HEK293 (cell line): ENCODE data around the gene USP6NL.
A peak's percentile ranks its signal among the peaks of the same experiment; 100 is the strongest.

Source experiments
- EGR2 ChIP-seq: fragments of 450-650 bp; formaldehyde crosslinking; IDR thresholded peaks from 2 replicates; pipeline ENCODE4 v1.5.1; 2016; ENCODE audit warnings: low read depth, missing biosample characterization, missing genetic modification characterization
- GLIS2 ChIP-seq: fragments of 450-650 bp; formaldehyde crosslinking; IDR thresholded peaks from 2 replicates; pipeline ENCODE4 v1.5.1; 2016; ENCODE audit warnings: missing biosample characterization, missing genetic modification characterization
- PRDM1 ChIP-seq: fragments of 450-650 bp; formaldehyde crosslinking; IDR thresholded peaks from 2 replicates; pipeline ENCODE4; 2016; ENCODE audit warnings: missing biosample characterization, missing genetic modification characterization
- SCRT1 ChIP-seq: fragments of 450-650 bp; formaldehyde crosslinking; IDR thresholded peaks from 2 replicates; pipeline ENCODE4 v1.5.1; 2016; ENCODE audit warnings: missing biosample characterization, missing genetic modification characterization, borderline replicate concordance
- SP3 ChIP-seq: fragments of 450-650 bp; formaldehyde crosslinking; IDR thresholded peaks from 2 replicates; pipeline ENCODE4 v1.5.1; 2016; ENCODE audit warnings: missing biosample characterization, missing genetic modification characterization
- ZBTB17 ChIP-seq: fragments of 450-650 bp; formaldehyde crosslinking; IDR thresholded peaks from 2 replicates; pipeline ENCODE4 v1.5.1; 2016; ENCODE audit warnings: missing biosample characterization, missing genetic modification characterization
- ZNF132 ChIP-seq: fragments of 450-650 bp; formaldehyde crosslinking; IDR thresholded peaks from 2 replicates; pipeline ENCODE4 v1.5.1; 2017; ENCODE audit warnings: missing biosample characterization, missing genetic modification characterization, borderline replicate concordance
- ZNF140 ChIP-seq: fragments of 450-650 bp; formaldehyde crosslinking; IDR thresholded peaks from 2 replicates; pipeline ENCODE4 v1.5.1; 2016; ENCODE audit warnings: missing biosample characterization, missing genetic modification characterization
- ZNF16 ChIP-seq: fragments of 450-650 bp; formaldehyde crosslinking; IDR thresholded peaks from 2 replicates; pipeline ENCODE4 v1.5.1; 2016; ENCODE audit warnings: low read depth, missing biosample characterization, missing genetic modification characterization
- ZNF248 ChIP-seq: fragments of 450-650 bp; formaldehyde crosslinking; IDR thresholded peaks from 2 replicates; pipeline ENCODE4 v1.5.1; 2017; ENCODE audit warnings: missing biosample characterization, missing genetic modification characterization
- ZNF266 ChIP-seq: fragments of 450-650 bp; formaldehyde crosslinking; IDR thresholded peaks from 2 replicates; pipeline ENCODE4 v1.5.1; 2016; ENCODE audit warnings: missing biosample characterization, missing genetic modification characterization, low read depth
- ZNF311 ChIP-seq: fragments of 450-650 bp; formaldehyde crosslinking; IDR thresholded peaks from 2 replicates; pipeline ENCODE4 v1.5.1; 2017; ENCODE audit warnings: missing biosample characterization, missing genetic modification characterization, borderline replicate concordance
- ZNF341 ChIP-seq: fragments of 450-650 bp; formaldehyde crosslinking; IDR thresholded peaks from 2 replicates; pipeline ENCODE4; 2016; ENCODE audit warnings: low read depth, missing biosample characterization, missing genetic modification characterization
- ZNF350 ChIP-seq: fragments of 450-650 bp; formaldehyde crosslinking; IDR thresholded peaks from 2 replicates; pipeline ENCODE4 v1.5.0; 2017; ENCODE audit warnings: missing biosample characterization, mild to moderate bottlenecking, missing genetic modification characterization
- ZNF366 ChIP-seq: fragments of 450-650 bp; formaldehyde crosslinking; conservative IDR thresholded peaks from 2 replicates; pipeline ENCODE4 v1.5.1; 2016; ENCODE audit warnings: missing biosample characterization, missing genetic modification characterization
- ZNF433 ChIP-seq: fragments of 450-650 bp; formaldehyde crosslinking; IDR thresholded peaks from 2 replicates; pipeline ENCODE4 v1.5.1; 2016; ENCODE audit warnings: missing biosample characterization, missing genetic modification characterization, low read depth
- ZNF510 ChIP-seq: fragments of 450-650 bp; formaldehyde crosslinking; IDR thresholded peaks from 2 replicates; pipeline ENCODE4 v1.5.1; 2018; ENCODE audit warnings: mild to moderate bottlenecking, missing genetic modification characterization, missing biosample characterization; ENCODE audit not compliant: insufficient replicate concordance
- ZNF549 ChIP-seq: fragments of 450-650 bp; IDR thresholded peaks from 2 replicates; pipeline ENCODE4 v1.5.1; 2018; ENCODE audit warnings: missing biosample characterization, missing genetic modification characterization, mild to moderate bottlenecking, inconsistent platforms, moderate library complexity
- ZNF571 ChIP-seq: fragments of 450-650 bp; formaldehyde crosslinking; IDR thresholded peaks from 2 replicates; pipeline ENCODE4 v1.5.0; 2017; ENCODE audit warnings: missing biosample characterization, missing genetic modification characterization
- ZNF610 ChIP-seq: fragments of 450-650 bp; formaldehyde crosslinking; IDR thresholded peaks from 2 replicates; pipeline ENCODE4 v1.5.1; 2016; ENCODE audit warnings: missing biosample characterization, missing genetic modification characterization, borderline replicate concordance
- ZNF660 ChIP-seq: fragments of 450-650 bp; IDR thresholded peaks from 2 replicates; pipeline ENCODE4 v1.5.1; 2018; ENCODE audit warnings: missing biosample characterization, mild to moderate bottlenecking, missing genetic modification characterization
- ZNF677 ChIP-seq: fragments of 450-650 bp; IDR thresholded peaks from 2 replicates; pipeline ENCODE4 v1.5.0; 2018; ENCODE audit warnings: missing biosample characterization, mild to moderate bottlenecking, missing genetic modification characterization, moderate library complexity
- ZSCAN30 ChIP-seq: fragments of 450-650 bp; IDR thresholded peaks from 2 replicates; pipeline ENCODE4 v1.5.1; 2018; ENCODE audit warnings: missing biosample characterization, mild to moderate bottlenecking, missing genetic modification characterization, moderate library complexity
- ZXDB ChIP-seq: fragments of 450-650 bp; formaldehyde crosslinking; IDR thresholded peaks from 2 replicates; pipeline ENCODE4 v1.5.1; 2016; ENCODE audit warnings: missing biosample characterization, missing genetic modification characterization
- TF ChIP-seq, protein P1 (sequence below): fragments of 450-650 bp; formaldehyde crosslinking; IDR thresholded peaks from 2 replicates; pipeline ENCODE4 v1.5.1; 2016; ENCODE audit warnings: missing biosample characterization, missing genetic modification characterization
- TF ChIP-seq, protein P2 (sequence below): fragments of 450-650 bp; formaldehyde crosslinking; conservative IDR thresholded peaks from 2 replicates; pipeline ENCODE4 v1.5.1; 2016; ENCODE audit warnings: low read depth, missing biosample characterization, missing genetic modification characterization
- TF ChIP-seq, protein P3 (sequence below): fragments of 450-650 bp; formaldehyde crosslinking; IDR thresholded peaks from 2 replicates; pipeline ENCODE4 v1.5.1; 2016; ENCODE audit warnings: missing biosample characterization, missing genetic modification characterization
- TF ChIP-seq, protein P4 (sequence below): fragments of 450-650 bp; formaldehyde crosslinking; IDR thresholded peaks from 2 replicates; pipeline ENCODE4 v1.5.1; 2016; ENCODE audit warnings: missing biosample characterization, missing genetic modification characterization, low read depth
- TF ChIP-seq, protein P5 (sequence below): fragments of 450-650 bp; formaldehyde crosslinking; IDR thresholded peaks from 2 replicates; pipeline ENCODE4 v1.5.1; 2016; ENCODE audit warnings: missing biosample characterization, missing genetic modification characterization
- TF ChIP-seq, protein P6 (sequence below): fragments of 450-650 bp; IDR thresholded peaks from 2 replicates; pipeline ENCODE4 v1.5.1; 2018; ENCODE audit warnings: missing biosample characterization, mild to moderate bottlenecking, missing genetic modification characterization

Gene USP6NL

DNA sequence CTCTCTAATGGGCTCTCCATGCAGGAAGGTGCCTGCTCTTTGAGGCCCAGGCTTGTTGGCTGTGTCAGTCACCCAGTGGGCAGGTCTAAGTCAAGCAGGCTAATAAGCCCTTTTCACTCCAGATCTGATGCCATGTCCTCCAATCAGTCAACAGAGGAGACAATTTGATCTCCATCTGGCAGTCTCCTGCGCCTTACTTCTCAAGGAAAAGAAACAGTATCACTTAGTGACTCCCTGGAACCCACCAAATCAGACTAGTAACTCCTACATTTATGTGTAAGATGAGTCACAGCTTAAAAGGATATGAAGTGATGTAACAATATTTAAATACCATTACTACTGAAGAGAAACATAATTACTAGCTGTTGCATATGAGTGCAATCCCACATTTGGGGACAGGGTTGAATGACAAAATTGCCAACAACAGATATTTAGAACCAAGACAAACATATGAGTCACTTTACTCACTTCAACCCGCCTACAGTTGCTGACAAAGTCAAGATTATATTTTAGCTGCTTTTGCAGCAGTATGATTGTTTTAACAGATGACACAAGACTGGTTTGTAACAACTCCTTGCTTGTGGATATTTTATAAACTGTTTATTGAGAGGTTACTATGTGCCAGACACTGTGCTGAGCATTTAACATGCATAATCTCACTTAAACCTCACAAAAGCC is 72.1 kb downstream of the USP6NL start (continued):
- peak; percentile 60 for TF ChIP-seq EGR2 (tag by site-specific recombination)
- TF ChIP-seq ZNF510 (tag by site-specific recombination): no peak
- peak; percentile 64 for TF ChIP-seq ZNF366
- TF ChIP-seq ZNF610 (tag by site-specific recombination): no peak
- no peak for TF ChIP-seq PRDM1
- TF ChIP-seq, protein P1, sequence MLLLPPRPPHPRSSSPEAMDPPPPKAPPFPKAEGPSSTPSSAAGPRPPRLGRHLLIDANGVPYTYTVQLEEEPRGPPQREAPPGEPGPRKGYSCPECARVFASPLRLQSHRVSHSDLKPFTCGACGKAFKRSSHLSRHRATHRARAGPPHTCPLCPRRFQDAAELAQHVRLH: no peak
- TF ChIP-seq ZNF350 (tag by site-specific recombination): no peak
- TF ChIP-seq, protein P2, sequence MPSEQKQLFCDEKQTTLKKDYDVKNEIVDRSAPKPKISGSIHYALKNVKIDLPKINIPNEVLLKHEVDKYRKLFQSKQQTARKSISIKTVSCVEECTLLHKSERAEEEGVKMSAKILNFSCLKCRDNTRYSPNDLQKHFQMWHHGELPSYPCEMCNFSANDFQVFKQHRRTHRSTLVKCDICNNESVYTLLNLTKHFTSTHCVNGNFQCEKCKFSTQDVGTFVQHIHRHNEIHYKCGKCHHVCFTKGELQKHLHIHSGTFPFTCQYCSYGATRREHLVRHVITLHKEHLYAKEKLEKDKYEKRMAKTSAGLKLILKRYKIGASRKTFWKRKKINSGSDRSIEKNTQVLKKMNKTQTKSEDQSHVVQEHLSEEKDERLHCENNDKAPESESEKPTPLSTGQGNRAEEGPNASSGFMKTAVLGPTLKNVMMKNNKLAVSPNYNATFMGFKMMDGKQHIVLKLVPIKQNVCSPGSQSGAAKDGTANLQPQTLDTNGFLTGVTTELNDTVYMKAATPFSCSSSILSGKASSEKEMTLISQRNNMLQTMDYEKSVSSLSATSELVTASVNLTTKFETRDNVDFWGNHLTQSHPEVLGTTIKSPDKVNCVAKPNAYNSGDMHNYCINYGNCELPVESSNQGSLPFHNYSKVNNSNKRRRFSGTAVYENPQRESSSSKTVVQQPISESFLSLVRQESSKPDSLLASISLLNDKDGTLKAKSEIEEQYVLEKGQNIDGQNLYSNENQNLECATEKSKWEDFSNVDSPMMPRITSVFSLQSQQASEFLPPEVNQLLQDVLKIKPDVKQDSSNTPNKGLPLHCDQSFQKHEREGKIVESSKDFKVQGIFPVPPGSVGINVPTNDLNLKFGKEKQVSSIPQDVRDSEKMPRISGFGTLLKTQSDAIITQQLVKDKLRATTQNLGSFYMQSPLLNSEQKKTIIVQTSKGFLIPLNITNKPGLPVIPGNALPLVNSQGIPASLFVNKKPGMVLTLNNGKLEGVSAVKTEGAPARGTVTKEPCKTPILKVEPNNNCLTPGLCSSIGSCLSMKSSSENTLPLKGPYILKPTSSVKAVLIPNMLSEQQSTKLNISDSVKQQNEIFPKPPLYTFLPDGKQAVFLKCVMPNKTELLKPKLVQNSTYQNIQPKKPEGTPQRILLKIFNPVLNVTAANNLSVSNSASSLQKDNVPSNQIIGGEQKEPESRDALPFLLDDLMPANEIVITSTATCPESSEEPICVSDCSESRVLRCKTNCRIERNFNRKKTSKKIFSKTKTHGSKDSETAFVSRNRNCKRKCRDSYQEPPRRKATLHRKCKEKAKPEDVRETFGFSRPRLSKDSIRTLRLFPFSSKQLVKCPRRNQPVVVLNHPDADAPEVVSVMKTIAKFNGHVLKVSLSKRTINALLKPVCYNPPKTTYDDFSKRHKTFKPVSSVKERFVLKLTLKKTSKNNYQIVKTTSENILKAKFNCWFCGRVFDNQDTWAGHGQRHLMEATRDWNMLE: peak; percentile 33; the same call in 1 of the 2 replicates
- TF ChIP-seq ZNF248 (tag by site-specific recombination): no peak
- no peak for TF ChIP-seq ZNF140 (tag by site-specific recombination)
- TF ChIP-seq, protein P3, sequence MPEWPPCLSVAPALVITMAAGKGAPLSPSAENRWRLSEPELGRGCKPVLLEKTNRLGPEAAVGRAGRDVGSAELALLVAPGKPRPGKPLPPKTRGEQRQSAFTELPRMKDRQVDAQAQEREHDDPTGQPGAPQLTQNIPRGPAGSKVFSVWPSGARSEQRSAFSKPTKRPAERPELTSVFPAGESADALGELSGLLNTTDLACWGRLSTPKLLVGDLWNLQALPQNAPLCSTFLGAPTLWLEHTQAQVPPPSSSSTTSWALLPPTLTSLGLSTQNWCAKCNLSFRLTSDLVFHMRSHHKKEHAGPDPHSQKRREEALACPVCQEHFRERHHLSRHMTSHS (tag by site-specific recombination): no peak
- TF ChIP-seq, protein P4, sequence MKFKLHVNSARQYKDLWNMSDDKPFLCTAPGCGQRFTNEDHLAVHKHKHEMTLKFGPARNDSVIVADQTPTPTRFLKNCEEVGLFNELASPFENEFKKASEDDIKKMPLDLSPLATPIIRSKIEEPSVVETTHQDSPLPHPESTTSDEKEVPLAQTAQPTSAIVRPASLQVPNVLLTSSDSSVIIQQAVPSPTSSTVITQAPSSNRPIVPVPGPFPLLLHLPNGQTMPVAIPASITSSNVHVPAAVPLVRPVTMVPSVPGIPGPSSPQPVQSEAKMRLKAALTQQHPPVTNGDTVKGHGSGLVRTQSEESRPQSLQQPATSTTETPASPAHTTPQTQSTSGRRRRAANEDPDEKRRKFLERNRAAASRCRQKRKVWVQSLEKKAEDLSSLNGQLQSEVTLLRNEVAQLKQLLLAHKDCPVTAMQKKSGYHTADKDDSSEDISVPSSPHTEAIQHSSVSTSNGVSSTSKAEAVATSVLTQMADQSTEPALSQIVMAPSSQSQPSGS (tag by site-specific recombination): peak; percentile 79
- TF ChIP-seq ZBTB17 (tag by site-specific recombination): peak; percentile 59
- peak; percentile 46; the same call in 1 of the 2 replicates for TF ChIP-seq SP3 (tag by site-specific recombination)
- TF ChIP-seq ZSCAN30: no peak
- no peak for TF ChIP-seq ZNF132 (tag by site-specific recombination)
- no peak for TF ChIP-seq ZNF266 (tag by site-specific recombination)
- peak; percentile 85 for TF ChIP-seq ZNF660 (tag by site-specific recombination)
- no peak for TF ChIP-seq ZNF677
- no peak for TF ChIP-seq GLIS2 (tag by site-specific recombination)
- no peak for TF ChIP-seq ZNF341 (tag by site-specific recombination)
- TF ChIP-seq ZNF433: no peak
- no peak for TF ChIP-seq ZNF571 (tag by site-specific recombination)
- no peak for TF ChIP-seq ZNF16 (tag by site-specific recombination)
- TF ChIP-seq SCRT1 (tag by site-specific recombination): no peak
- TF ChIP-seq ZNF311: no peak
- no peak for TF ChIP-seq ZNF549 (tag by site-specific recombination)
- TF ChIP-seq ZXDB (tag by site-specific recombination): no peak
- TF ChIP-seq, protein P5, sequence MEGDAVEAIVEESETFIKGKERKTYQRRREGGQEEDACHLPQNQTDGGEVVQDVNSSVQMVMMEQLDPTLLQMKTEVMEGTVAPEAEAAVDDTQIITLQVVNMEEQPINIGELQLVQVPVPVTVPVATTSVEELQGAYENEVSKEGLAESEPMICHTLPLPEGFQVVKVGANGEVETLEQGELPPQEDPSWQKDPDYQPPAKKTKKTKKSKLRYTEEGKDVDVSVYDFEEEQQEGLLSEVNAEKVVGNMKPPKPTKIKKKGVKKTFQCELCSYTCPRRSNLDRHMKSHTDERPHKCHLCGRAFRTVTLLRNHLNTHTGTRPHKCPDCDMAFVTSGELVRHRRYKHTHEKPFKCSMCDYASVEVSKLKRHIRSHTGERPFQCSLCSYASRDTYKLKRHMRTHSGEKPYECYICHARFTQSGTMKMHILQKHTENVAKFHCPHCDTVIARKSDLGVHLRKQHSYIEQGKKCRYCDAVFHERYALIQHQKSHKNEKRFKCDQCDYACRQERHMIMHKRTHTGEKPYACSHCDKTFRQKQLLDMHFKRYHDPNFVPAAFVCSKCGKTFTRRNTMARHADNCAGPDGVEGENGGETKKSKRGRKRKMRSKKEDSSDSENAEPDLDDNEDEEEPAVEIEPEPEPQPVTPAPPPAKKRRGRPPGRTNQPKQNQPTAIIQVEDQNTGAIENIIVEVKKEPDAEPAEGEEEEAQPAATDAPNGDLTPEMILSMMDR (tag by site-specific recombination): no peak
- TF ChIP-seq, protein P6, sequence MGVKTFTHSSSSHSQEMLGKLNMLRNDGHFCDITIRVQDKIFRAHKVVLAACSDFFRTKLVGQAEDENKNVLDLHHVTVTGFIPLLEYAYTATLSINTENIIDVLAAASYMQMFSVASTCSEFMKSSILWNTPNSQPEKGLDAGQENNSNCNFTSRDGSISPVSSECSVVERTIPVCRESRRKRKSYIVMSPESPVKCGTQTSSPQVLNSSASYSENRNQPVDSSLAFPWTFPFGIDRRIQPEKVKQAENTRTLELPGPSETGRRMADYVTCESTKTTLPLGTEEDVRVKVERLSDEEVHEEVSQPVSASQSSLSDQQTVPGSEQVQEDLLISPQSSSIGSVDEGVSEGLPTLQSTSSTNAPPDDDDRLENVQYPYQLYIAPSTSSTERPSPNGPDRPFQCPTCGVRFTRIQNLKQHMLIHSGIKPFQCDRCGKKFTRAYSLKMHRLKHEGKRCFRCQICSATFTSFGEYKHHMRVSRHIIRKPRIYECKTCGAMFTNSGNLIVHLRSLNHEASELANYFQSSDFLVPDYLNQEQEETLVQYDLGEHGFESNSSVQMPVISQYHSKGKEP: peak; percentile 75; the same call in 1 of the 2 replicates
